Hematopoietic multipotent progenitor cell treated with erythropoietin and hydrocortisone succinate and interleukin-3 and kit ligand, for 6 days (in vitro differentiated cells): ENCODE results near the gene TMEM183A.
"Not testable (repeated sequence)": the region's sequence is repeated elsewhere in the genome, so short reads cannot be mapped to it uniquely, and the experiment has no call there.

Source experiments
- DNase-seq: peaks from one replicate; pipeline ENCODE4 v3.0.0-alpha.2; 2015

The TMEM183A gene, protein sequence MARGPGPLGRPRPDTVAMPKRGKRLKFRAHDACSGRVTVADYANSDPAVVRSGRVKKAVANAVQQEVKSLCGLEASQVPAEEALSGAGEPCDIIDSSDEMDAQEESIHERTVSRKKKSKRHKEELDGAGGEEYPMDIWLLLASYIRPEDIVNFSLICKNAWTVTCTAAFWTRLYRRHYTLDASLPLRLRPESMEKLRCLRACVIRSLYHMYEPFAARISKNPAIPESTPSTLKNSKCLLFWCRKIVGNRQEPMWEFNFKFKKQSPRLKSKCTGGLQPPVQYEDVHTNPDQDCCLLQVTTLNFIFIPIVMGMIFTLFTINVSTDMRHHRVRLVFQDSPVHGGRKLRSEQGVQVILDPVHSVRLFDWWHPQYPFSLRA

DNA sequence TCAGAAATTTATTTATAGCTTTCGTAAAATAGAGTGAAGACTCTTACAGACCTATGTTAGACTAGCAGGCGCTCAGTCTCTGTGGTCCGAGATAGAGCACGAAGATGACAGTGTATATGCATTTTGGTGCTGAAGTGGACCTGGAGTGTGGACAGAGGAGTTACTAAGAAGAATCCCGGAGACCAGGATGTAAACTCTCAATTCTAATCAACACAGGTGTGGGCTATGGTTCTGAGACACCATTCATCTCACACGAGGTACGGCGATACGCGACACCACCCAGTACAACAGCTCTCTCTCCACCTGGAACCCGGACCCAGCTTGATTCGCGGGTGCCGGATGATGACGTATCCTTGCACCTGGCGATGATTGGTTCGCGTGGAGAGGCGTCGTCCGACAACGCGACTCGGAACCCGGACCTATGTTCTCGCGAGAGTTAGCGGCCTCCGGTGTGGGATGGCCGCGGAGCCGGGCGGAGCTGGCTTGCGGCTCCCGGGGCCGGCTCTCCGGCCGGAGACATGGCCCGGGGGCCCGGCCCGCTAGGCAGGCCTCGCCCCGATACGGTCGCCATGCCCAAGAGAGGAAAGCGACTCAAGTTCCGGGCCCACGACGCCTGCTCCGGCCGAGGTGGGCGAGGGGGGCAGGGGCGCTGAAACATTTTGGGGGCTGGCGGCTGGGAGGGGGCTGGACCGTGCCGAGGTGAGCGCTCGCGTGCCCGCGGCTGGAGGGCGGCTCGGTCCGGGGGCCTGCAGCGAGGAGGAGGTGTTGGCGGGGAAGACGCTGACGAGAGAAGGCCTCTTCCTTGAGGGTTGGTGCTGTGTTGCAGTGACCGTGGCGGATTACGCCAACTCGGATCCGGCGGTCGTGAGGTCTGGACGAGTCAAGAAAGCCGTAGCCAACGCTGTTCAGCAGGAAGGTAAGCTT is at the start of gene TMEM183A:
TMEM183A (plus strand) TSS at position 427 of the 924 bp plus-strand sequence; CDS start at position 519, 92 bp downstream.
- DNase-seq = peak; percentile 99

DNA sequence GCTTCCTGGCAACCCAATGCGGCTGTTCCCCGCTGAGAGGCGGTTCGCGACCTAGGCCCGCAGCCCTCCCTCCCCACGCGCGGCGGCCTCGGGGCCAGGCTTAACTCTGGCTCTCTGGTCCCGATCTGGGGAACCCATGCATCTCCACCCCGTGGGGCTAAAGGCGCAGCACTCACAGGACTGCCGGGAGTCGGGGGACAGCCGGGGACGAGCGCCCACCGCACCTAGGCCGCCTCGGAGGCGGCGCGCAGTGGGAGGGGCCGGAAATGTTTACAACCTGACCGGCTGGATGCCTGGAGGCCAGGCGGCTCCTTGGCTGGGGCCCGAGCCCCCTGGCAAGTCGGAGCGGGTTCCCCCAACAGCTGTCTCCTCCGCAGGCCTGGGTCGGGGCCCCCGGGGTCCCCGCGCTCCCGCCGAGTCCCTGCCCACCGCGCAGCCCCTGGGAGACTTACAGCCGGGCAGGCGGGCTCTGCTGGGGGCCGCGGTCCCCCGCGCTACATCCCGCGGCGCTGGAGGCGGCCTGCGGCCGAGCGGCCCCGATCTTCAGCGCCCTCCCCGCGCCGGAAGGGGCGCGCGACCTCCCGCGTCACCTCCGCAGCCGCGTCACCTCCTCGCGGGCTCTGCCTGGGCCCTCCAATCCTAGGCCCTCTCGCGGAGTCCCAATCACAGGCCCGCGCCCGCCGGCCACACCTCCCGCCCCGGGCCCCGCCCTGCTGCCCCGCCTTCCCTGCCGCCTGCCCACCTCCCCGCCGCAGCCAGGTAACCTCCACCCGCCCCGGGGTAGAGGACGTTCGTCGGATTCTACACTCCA is 49.2 kb upstream of the TMEM183A start, which contains the start of gene ADIPOR1:
ADIPOR1 (minus strand) TSS at position 580 of the 811 bp plus-strand sequence. CDS start 7,242 bp downstream, outside the sequence.
- peak; percentile 93 for DNase-seq

GRCh38 chr1:202958544-202959275 is 48.5 kb upstream of the TMEM183A start:
- DNase-seq = peak; percentile 74

DNA sequence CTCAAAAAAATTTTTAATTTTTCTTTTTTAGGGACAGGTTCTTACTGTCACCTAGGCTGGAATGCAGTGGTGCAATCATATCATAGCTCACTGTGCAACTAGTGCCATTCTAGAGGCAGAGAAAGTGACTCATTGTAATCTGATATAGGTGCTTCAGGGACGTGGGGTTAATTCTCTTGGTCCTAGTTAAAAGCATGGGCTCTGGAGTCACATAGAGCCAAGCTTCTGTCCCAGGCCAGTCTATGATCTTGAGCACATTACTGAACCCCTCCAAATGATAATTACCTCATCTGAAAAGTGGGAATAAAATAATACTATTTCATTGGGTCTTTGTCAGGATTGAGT is 47.9 kb upstream of the TMEM183A start:
- DNase-seq = peak; percentile 54

- no peak for DNase-seq
Observed at GRCh38 chr1:202961220-202961880, 45.8 kb upstream of the TMEM183A start.

GRCh38 chr1:202964791-202965410 is 42.3 kb upstream of the TMEM183A start:
- DNase-seq = no peak

GRCh38 chr1:202965422-202965821 is 41.8 kb upstream of the TMEM183A start:
- DNase-seq = no peak

- peak; percentile 9 for DNase-seq
Observed at GRCh38 chr1:202966006-202966898, 40.9 kb upstream of the TMEM183A start.

GRCh38 chr1:202967684-202968281 is 39.4 kb upstream of the TMEM183A start:
- peak; percentile 64 for DNase-seq

DNA sequence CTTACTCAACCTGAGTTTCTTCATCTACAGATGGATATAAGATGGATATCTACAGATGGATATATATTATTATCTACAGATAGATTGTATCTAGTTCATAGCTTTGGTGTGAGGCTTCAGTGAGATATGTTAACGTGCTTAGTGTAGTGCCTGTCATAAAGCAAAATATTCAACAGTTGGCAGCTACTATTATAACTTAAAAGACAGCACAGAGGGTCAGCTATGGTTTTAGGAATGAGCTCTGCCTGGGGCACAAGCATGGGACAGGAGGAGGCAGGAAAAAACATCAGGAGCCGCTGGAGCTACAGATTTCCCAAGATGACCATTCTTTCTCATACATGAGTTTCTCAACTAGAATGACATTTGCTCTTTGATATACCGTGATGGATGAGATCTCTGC is 38.8 kb upstream of the TMEM183A start:
- DNase-seq = peak; percentile 15

GRCh38 chr1:202968895-202969295 is 38.3 kb upstream of the TMEM183A start:
- DNase-seq = peak; percentile 97

GRCh38 chr1:202972046-202972445 is 35.1 kb upstream of the TMEM183A start:
- DNase-seq = no peak

DNA sequence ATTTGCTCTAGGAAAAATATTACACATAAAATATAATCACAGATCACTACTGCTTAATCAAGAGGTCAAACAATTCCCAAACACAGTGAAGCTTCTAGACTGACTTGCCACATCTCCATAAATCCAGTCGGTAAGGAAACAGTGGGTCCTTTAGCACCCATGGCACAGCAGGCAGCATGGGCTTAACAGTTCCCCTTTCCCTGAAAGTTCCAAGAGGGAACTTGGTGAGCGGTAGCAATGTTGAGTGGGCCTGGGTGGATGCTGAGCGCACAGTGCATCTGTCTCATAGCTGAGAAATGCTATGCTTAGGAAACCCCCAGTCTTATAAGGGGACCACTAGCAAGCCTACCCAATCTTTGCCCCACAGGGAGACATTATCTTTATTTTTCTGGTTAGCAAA is 32.3 kb upstream of the TMEM183A start:
- no peak for DNase-seq

DNA sequence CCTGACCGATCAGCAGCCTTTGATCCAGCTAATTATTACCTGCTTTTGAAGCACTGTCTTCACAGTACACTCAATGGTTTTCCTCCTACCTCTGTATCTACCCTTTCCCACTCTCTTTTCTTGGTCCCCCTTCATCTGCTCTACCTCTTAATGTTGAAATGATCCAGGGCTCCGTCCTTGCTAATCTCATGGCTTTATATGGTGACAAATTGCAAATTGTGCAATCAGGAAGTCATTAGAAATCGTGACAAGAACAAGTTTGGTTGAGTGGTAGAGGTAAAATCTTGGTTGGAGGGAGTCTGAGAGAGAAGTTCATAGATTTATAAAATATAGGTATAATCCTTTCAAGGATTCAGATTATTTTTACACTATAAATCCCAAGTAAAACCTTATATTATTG is 30.5 kb upstream of the TMEM183A start:
- DNase-seq = peak; percentile 51

DNA sequence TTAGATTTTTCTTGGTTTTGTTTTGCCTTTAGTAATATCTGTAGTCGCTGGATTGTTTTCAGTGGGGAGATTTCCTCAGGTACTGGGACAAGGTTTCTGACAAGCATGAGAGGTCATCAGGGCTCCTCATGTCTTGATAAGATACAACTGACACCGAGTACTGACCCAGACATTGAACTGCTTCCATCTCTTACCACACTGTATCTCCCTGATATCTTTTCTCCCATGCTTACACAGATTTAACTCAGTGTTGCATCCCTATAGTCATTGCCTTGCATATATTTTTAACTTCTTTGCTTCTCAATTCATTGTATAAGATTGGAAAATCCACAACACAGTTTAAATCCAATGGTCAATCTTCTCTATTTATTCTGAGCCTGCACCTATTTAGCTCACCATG is 27.7 kb upstream of the TMEM183A start:
- DNase-seq = no peak

- peak; percentile 78 for DNase-seq
Observed at GRCh38 chr1:202981939-202982338, 25.2 kb upstream of the TMEM183A start.

- DNase-seq = peak; percentile 38
Observed at GRCh38 chr1:202982715-202983430, 24.3 kb upstream of the TMEM183A start.

GRCh38 chr1:202986120-202986519 is 21.1 kb upstream of the TMEM183A start:
- DNase-seq = not testable (repeated sequence)

DNA sequence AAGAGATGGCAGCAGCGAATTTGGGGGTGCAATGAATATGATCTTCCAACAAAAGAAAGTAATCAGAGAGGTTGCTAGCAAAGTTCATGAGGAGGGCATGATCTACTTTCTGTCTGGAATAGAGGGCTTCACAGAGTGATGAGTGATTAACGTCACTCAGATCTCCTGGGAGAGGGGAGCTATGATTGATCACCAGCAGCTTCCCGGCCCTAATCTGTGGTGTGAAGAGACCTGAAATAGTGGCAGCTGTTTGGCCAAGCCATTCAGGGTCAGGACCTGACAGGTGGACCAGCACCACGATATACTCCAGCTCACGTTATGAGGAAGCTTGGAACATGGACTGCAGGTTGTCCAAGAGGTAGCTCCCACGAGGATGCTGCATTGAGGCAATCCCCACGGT is 19.9 kb upstream of the TMEM183A start:
- DNase-seq = no peak
